CD4-positive, alpha-beta T cell (primary cell): ENCODE data around the gene FAM83B. TPM values are rescaled to one million over a fixed set of nuclear protein-coding genes. Genes with fewer than 3 reads are reported as not detected.

Experiments
- ATAC-seq: fragments of 200-7000 bp; cut with Tn5 transposase; one replicate; pipeline ENCODE4 v1.10.0; 2022; ENCODE audit warnings: mild to moderate bottlenecking; ENCODE audit not compliant: poor library complexity
- CTCF ChIA-PET: fragments of 350-600 bp; sonication (Branson Sonifier 250); formaldehyde crosslinking; loops from one replicate; lab custom pipeline; 2021; ENCODE audit warnings: antibody characterized with exemption, inconsistent platforms; lab: Charles Lee
- POLR2A ChIA-PET: fragments of 350-600 bp; sonication (Branson Sonifier 250); formaldehyde crosslinking; loops from one replicate; lab custom pipeline; 2021; ENCODE audit warnings: antibody characterized with exemption, inconsistent platforms; lab: Charles Lee
- DNase-seq, 14 experiments: peaks; one replicate each; pipeline ENCODE4 v3.0.0-alpha.2; 2013 to 2020; ENCODE audit warnings: mixed read lengths in 2 of 14
- H3K27ac ChIP-seq, 2 donors: one replicate each; pipeline versions ENCODE4 v1.5.1 to v1.7.0; 2013; ENCODE audit warnings: low read length in 2 of 2, low read depth in 1 of 2, mild to moderate bottlenecking in 1 of 2
- H3K27me3 ChIP-seq, 2 experiments: 1 replicate in 1 of 2; 2 replicates in 1 of 2; pipeline versions ENCODE4 v1.6.1 to v1.7.0; 2013; ENCODE audit warnings: low read length in 2 of 2, control low read depth in 1 of 2, mild to moderate bottlenecking in 1 of 2, moderate library complexity in 1 of 2; ENCODE audit not compliant: insufficient read depth in 2 of 2, control insufficient read depth in 1 of 2
- H3K36me3 ChIP-seq: one replicate; pipeline ENCODE4 v1.6.1; 2013; ENCODE audit warnings: low read length, control low read depth; ENCODE audit not compliant: insufficient read depth
- H3K4me1 ChIP-seq: one replicate; pipeline ENCODE4 v1.6.1; 2013; ENCODE audit warnings: low read length, control low read depth; ENCODE audit not compliant: insufficient read depth
- H3K4me3 ChIP-seq: one replicate; pipeline ENCODE4 v1.5.1; 2013; ENCODE audit warnings: mild to moderate bottlenecking, low read length, moderate library complexity
- H3K9me3 ChIP-seq, 2 experiments: 1 replicate in 1 of 2; 2 replicates in 1 of 2; pipeline versions ENCODE4 v1.6.1 to v1.7.0; 2013; ENCODE audit warnings: low read length in 2 of 2, mild to moderate bottlenecking in 2 of 2, control low read depth in 1 of 2, moderate library complexity in 1 of 2; ENCODE audit not compliant: control insufficient read depth in 1 of 2, insufficient read depth in 1 of 2
- H3K27ac Mint-ChIP-seq: one replicate; pipeline ENCODE4 v1.8.0; 2020; ENCODE audit warnings: mixed read lengths
- H3K27me3 Mint-ChIP-seq: one replicate; pipeline ENCODE4 v1.8.0; 2021; ENCODE audit warnings: mixed read lengths
- H3K36me3 Mint-ChIP-seq: one replicate; pipeline ENCODE4 v1.8.0; 2021; ENCODE audit warnings: low read depth, mixed read lengths
- H3K4me1 Mint-ChIP-seq: one replicate; pipeline ENCODE4 v1.8.0; 2021; ENCODE audit warnings: low read depth, mixed read lengths
- H3K4me3 Mint-ChIP-seq: one replicate; pipeline ENCODE4 v1.8.0; 2020; ENCODE audit warnings: mild to moderate bottlenecking, mixed read lengths
- H3K9me3 Mint-ChIP-seq: one replicate; pipeline ENCODE4 v1.8.0; 2020; ENCODE audit warnings: mixed read lengths
- CTCF ChIP-seq: fragments of 200-600 bp; IDR thresholded peaks from one replicate; pipeline ENCODE4 v1.8.0; 2022; ENCODE audit warnings: antibody characterized with exemption, mild to moderate bottlenecking
- intact Hi-C, 2 experiments: fragments of 100-400 bp; cut with DNase I in 1 of 2; cut with micrococcal nuclease in 1 of 2; formaldehyde crosslinking; loops; one replicate each; pipeline versions ENCODE4 v1.15.1 to v1.9.0; 2023 to 2025; cut with DNase I, micrococcal nuclease
- total RNA-seq, 174 experiments: library from RNA in 2 of 174; stranded (reverse) in 2 of 174; gene quantifications; one replicate each; pipeline ENCODE4 v1.2.3 and lab custom pipeline; 2021 to 2026

FAM83B gene
- total RNA-seq, 2 experiments from 2014 or later: not detected

- ATAC-seq (no peak), DNase-seq (no peak)
- ChIA-PET CTCF (interaction anchor here (0.8 kb wide), 1 partner anchor 13 kb away, joined by 3 read pairs; no protein-coding TSS in a partner anchor), POLR2A (no interaction called here)
- Mint-ChIP-seq H3K9me3 (no peaks in the 10 kb centered on the region), H3K4me3 (no peak overlapping the region), H3K4me1 (no peaks in the 10 kb centered on the region), H3K27ac (no peak overlapping the region), H3K27me3 (no peaks in the 10 kb centered on the region), H3K36me3 (no peaks in the 10 kb centered on the region)
- Histone ChIP-seq H3K4me3 (no peak overlapping the region), H3K27ac (no peak overlapping the region), H3K27me3 (no peaks in the 10 kb centered on the region), H3K4me1 (no peaks in the 10 kb centered on the region), H3K36me3 (no peaks in the 10 kb centered on the region), H3K9me3 (no peaks in the 10 kb centered on the region)
- no peak for TF ChIP-seq CTCF
- intact Hi-C loops: no loop called here
These were observed 41.5 kb upstream of the FAM83B start for GRCh38 chr6:54805077-54805476.

- ChIA-PET POLR2A (no interaction called here), CTCF (no interaction called here)
- no peak overlapping the region for H3K4me3 Mint-ChIP-seq
- no peak for TF ChIP-seq CTCF
- Histone ChIP-seq H3K4me1 (no peaks in the 10 kb centered on the region), H3K36me3 (no peaks in the 10 kb centered on the region), H3K27ac (no peak overlapping the region), H3K27me3 (no peaks in the 10 kb centered on the region), H3K9me3 (no peaks in the 10 kb centered on the region), H3K4me3 (no peak overlapping the region)
- no peaks in the 10 kb centered on the region for H3K27me3 Mint-ChIP-seq
- intact Hi-C loops: no loop called here
- no peak for ATAC-seq
- H3K36me3 Mint-ChIP-seq: no peaks in the 10 kb centered on the region
- no peak for DNase-seq
- H3K27ac Mint-ChIP-seq: no peak overlapping the region
- peaks cover 2% of the 10 kb centered on the region for H3K9me3 Mint-ChIP-seq
- no peaks in the 10 kb centered on the region for H3K4me1 Mint-ChIP-seq
These were observed 36.4 kb upstream of the FAM83B start for GRCh38 chr6:54810147-54810546.

GRCh38 chr6:54813892-54814291 lies 32.7 kb upstream of the FAM83B start:
- Histone ChIP-seq H3K9me3 (no peaks in the 10 kb centered on the region), H3K27ac (no peak overlapping the region), H3K27me3 (no peaks in the 10 kb centered on the region), H3K36me3 (no peaks in the 10 kb centered on the region), H3K4me3 (no peak overlapping the region), H3K4me1 (no peaks in the 10 kb centered on the region)
- Mint-ChIP-seq H3K4me1 (no peaks in the 10 kb centered on the region), H3K4me3 (no peak overlapping the region), H3K27ac (no peak overlapping the region), H3K36me3 (no peaks in the 10 kb centered on the region), H3K27me3 (no peaks in the 10 kb centered on the region), H3K9me3 (peaks cover 2% of the 10 kb centered on the region)
- POLR2A ChIA-PET: no interaction called here
- CTCF ChIA-PET: no interaction called here
- TF ChIP-seq CTCF: no peak
- DNase-seq (no peak), ATAC-seq (no peak)
- intact Hi-C loops: no loop called here
